ENCODE results near the gene SPINK2.

SPINK2 gene

DNA sequence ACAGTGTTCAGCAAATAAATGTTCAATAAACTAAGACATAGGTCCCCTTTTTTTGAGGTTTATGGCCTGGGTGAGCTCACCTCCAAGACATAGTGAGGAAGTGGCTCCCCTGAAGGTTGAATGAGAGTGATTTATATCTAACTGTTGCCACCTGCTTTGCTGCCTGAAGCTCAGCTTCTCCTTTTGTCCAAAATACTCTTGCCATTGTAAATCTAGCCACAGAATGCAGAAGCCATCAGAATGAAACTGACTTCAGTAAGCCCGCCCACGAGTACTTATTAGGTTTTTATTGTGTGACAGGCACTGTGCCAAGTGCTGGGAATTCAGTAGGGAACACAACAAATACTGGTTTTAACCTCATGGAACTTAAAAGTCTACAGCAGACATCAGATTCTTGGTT lies 18.0 kb downstream of the SPINK2 start:
- TF ChIP-seq, protein P1, sequence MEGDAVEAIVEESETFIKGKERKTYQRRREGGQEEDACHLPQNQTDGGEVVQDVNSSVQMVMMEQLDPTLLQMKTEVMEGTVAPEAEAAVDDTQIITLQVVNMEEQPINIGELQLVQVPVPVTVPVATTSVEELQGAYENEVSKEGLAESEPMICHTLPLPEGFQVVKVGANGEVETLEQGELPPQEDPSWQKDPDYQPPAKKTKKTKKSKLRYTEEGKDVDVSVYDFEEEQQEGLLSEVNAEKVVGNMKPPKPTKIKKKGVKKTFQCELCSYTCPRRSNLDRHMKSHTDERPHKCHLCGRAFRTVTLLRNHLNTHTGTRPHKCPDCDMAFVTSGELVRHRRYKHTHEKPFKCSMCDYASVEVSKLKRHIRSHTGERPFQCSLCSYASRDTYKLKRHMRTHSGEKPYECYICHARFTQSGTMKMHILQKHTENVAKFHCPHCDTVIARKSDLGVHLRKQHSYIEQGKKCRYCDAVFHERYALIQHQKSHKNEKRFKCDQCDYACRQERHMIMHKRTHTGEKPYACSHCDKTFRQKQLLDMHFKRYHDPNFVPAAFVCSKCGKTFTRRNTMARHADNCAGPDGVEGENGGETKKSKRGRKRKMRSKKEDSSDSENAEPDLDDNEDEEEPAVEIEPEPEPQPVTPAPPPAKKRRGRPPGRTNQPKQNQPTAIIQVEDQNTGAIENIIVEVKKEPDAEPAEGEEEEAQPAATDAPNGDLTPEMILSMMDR (conservative IDR thresholded peaks at IDR 0.05; ENCODE audit: low read depth, low read length): no peak
- no peak overlapping the region for H3K4me3 ChIP-seq (ENCODE audit: low read length)
- peak; percentile 5 for DNase-seq (ENCODE audit: low read depth)

DNA sequence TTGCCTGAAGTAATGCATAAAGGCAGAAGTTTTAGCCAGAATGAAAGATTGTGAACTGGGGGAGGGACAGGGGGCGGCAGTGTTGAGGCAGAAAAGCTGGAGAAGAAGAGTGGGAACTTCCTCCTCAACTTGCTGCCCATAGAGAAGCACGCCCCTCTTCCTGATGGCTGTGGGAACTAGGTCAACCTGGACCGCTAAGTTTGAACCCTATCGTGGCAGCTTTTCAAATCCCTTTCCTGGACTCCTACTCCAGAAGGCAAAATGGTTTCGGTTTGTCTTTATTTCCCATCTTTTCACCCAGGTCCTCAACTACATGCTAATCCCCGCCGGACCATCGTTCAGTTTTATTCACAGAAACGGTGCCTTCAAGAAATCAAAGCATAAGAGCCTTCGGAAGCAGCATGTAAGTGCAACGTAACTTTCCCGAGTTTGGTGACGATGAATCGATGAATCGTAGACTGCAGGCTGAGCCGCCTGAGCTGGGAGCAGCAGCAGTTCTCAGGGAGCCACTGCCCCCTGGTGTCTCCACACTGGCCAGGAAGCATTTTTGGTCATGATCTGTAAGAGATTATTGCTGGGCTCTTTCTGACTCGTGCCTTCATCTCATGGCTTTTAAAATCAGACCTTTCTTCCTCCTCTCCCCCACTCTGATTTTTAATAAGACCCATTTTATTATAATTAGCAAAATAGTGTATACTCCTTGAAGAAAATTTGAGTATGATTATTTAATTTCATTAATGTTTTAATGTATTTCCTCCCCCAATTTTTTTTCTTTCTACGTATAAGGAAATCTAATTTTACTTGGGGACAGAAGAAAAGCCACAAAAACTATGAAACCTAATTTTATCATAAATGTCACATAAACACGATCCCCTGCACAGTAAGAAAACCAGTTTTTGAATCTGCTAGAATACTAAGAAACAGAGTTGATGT lies 21.4 kb downstream of the SPINK2 start:
- TF ChIP-seq, protein P1 (conservative IDR thresholded peaks at IDR 0.05; ENCODE audit: low read depth, low read length): peak; percentile 95
- peak; percentile 46 for DNase-seq (ENCODE audit: low read depth)
- H3K4me3 ChIP-seq (ENCODE audit: low read length): peak overlapping the region; percentile 82

DNA sequence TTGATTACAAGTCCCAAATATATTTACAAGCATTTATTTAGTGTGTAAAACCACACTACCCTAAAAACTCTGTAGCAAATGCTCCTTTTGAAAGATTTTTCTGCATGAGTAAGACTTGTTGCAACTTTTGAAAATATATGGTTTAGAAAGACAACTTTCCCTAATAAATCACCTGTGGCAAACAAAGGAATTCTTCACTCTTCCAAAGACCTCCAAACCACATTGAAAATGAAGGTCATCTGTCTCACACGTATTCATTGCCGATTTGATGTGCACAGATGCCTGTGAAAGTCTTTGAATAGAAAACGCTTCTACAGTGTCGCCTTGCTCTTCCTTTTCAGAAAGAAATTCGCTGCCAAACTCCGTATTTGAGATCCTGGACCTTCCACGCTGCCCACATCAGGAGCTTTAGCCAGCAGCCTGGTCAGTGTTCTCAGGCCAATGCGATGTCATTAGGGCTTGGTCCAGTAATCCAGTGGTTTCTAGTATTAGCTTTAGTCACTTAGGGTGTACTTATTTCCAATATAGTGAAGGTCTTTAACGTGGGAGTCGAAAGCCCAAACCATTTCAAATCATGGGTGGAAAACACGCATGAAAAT lies 22.2 kb downstream of the SPINK2 start:
- no peak for DNase-seq (ENCODE audit: low read depth)
- TF ChIP-seq, protein P1 (conservative IDR thresholded peaks at IDR 0.05; ENCODE audit: low read depth, low read length): no peak
- peak overlapping the region; percentile 82 for H3K4me3 ChIP-seq (ENCODE audit: low read length)

DNA sequence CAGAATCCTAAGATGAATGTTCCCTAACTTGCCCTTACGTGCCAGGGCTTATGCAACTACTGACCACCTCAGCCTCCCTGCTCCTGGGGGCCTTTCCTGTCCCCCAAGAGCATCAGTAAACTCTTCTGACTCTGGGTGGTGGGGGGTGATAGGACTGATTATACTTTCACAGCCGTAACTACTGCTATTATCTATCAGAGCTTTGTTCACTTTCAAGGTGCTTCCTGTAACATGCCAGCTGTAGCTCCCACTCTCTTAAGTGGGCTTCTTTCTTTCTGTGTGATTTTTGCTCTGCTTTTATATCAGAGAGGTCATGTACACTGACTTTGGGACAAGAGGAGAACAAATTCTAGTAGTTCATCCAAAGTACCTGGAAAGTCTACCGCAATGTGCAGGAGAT lies 25.3 kb downstream of the SPINK2 start:
- TF ChIP-seq, protein P1 (conservative IDR thresholded peaks at IDR 0.05; ENCODE audit: low read depth, low read length): no peak
- H3K4me3 ChIP-seq (ENCODE audit: low read length): no peak overlapping the region
- no peak for DNase-seq (ENCODE audit: low read depth)

- TF ChIP-seq, protein P1 (conservative IDR thresholded peaks at IDR 0.05; ENCODE audit: low read depth, low read length): no peak
- DNase-seq (ENCODE audit: low read depth): no peak
These were observed 30.2 kb downstream of the SPINK2 start for GRCh38 chr4:56791316-56791715.

GRCh38 chr4:56790691-56791091 lies 30.8 kb downstream of the SPINK2 start:
- no peak for DNase-seq (ENCODE audit: low read depth)
- TF ChIP-seq, protein P1 (conservative IDR thresholded peaks at IDR 0.05; ENCODE audit: low read depth, low read length): no peak
- H3K4me3 ChIP-seq (ENCODE audit: low read length): no peak overlapping the region

More at GRCh38 chr4:56791316-56791715, 30.2 kb downstream of the SPINK2 start:
- H3K4me3 ChIP-seq (ENCODE audit: low read length): no peak overlapping the region
